GM19035 (cell line): ENCODE measurements around the gene SMARCD2.
"Not testable (repeated sequence)": the region's sequence is repeated elsewhere in the genome, so short reads cannot be mapped to it uniquely, and the experiment has no call there.

Source experiments
- ATAC-seq: cut with Tn5 transposase; IDR thresholded peaks from one replicate; pipeline ENCODE4 v1.9.1; 2021; ENCODE audit not compliant: unreplicated experiment

The SMARCD2 gene

DNA sequence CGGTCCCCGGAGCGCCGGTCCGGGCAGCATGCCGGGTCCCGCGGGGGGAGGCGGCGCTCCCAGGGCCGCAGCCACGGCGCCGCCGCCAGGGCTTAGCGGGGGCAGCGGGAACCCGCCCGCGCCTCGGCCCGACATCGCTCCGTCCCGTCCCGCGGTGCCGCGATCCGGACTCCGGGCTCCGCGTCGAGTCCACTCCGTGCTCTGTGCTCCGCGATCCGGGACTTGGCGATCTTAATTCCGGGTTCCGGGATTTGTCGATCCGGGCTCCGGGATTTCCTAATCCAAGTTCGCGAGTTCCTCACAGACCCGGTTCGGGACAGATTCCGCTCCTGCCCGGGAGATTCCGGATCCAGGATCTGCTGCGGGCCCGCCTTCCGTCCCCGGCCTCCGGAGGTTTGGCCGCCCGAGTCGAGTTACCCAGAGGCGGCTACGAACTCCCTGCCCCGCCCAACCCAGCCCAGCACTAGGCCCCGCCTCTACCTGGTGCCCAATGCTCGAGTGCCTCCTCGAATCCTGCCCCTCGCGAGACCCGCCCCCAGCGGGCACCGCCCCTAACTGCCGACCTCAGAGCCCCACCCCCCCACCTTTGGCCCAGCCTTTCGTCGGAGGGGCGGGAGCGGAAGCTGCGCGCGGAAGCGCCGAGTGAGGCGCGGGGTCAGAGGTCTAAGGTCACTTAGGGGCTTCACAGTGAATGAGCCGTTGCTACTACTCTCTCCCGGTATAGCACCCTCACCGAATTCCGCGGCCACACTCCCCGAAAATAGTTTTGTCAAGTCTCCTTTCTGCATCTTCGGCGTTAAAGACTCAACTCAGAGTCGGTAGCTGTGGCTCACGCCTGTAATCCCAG, at the start of gene SMARCD2:
TSS of gene SMARCD2 (minus strand) at position 146 of the 847 bp plus-strand sequence. CDS start at position 135, 11 bp downstream.
- peak; percentile 81 for ATAC-seq

GRCh38 chr17:63889026-63889848, 46.8 kb upstream of the SMARCD2 start:
- ATAC-seq: not testable (repeated sequence)

GRCh38 chr17:63885119-63885518, 42.6 kb upstream of the SMARCD2 start:
- not testable (repeated sequence) for ATAC-seq

GRCh38 chr17:63882626-63883126, 40.2 kb upstream of the SMARCD2 start:
- ATAC-seq: not testable (repeated sequence)

- no peak for ATAC-seq
Observed at GRCh38 chr17:63881935-63882601, 39.6 kb upstream of the SMARCD2 start, which contains the start of gene GH2. TSS of gene GH2 (minus strand) at chr17:63881944. CDS start at chr17:63881801, 143 bp downstream.

DNA sequence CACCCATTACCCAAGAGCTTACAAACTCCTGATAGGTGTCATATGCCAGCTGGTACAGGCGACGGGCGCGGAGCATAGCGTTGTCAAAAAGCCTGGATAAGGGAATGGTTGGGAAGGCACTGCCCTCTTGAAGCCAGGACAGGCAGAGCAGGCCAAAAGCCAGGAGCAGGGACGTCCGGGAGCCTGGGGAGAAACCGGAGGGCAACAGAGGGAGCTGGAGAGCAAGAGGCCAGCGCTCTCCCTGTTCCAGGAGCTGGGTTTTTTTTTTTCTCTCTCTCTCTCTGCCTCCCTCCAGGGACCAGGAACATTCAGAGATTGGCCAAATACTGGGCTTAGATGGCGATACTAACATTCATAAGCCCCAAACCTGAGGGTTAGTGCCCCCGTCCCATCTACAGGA, 38.9 kb upstream of the SMARCD2 start:
- not testable (repeated sequence) for ATAC-seq

DNA sequence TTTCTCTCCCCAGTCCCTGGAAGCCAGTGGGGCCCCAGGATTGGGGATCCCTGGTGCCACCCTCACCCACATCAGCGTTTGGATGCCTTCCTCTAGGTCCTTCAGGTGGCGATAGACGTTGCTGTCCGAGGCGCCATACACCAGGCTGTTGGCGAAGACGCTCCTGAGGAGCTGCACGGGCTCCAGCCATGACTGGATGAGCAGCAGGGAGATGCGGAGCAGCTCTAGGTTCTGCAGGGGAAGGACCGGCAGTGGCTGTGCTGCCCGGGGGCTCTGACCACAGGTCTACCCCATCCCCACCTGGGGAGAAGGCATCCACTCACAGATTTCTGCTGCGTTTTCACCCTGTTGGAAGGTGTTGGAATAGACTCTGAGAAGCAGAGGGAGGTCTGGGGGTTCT, 38.2 kb upstream of the SMARCD2 start:
- no peak for ATAC-seq

DNA sequence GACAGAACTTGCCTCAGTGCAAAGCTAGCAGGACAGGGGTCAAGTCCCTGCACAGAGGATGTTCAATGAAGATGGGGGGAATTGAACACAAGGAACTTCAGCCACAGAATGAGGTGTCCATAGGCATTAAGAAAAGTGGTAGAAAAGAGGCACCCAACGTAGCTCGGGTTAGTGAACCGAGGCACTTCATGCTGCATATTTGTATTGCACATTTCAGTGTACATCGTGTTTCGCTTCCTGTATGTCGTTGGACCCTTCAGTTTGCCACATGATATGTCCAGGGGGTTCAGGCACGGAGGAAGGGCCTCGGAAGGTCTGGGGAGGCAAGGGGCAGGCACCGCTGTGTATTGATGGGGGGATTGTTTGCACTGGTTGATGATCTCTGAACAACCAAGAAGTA, 35.9 kb upstream of the SMARCD2 start:
- not testable (repeated sequence) for ATAC-seq

- not testable (repeated sequence) for ATAC-seq
Observed at GRCh38 chr17:63874693-63875092, 32.2 kb upstream of the SMARCD2 start.

- ATAC-seq: not testable (repeated sequence)
Observed at GRCh38 chr17:63874061-63874626, 31.7 kb upstream of the SMARCD2 start.

DNA sequence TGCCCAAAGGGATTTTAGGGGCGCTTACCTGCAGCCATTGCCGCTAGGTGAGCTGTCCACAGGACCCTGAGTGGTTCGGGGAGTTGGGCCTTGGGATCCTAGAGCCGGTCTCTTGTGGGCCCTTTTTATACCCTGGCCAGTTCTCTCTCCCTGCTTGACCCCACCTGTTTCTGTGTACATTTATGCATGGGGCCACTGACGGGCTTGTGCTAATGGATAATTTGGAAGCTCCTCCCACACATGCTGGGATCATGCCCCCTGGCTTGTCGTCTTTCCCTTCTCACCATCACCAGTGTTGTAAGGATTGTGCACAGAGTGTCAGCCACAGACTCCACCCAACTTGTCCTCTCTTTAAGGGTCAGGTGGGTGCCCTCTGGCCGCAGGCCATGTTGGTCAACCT, 31.1 kb upstream of the SMARCD2 start, which contains the start of gene CSH2:
TSS of gene CSH2 (minus strand) at position 101 of the 400 bp plus-strand sequence. CDS start at position 38, 63 bp downstream.
- ATAC-seq: not testable (repeated sequence)

DNA sequence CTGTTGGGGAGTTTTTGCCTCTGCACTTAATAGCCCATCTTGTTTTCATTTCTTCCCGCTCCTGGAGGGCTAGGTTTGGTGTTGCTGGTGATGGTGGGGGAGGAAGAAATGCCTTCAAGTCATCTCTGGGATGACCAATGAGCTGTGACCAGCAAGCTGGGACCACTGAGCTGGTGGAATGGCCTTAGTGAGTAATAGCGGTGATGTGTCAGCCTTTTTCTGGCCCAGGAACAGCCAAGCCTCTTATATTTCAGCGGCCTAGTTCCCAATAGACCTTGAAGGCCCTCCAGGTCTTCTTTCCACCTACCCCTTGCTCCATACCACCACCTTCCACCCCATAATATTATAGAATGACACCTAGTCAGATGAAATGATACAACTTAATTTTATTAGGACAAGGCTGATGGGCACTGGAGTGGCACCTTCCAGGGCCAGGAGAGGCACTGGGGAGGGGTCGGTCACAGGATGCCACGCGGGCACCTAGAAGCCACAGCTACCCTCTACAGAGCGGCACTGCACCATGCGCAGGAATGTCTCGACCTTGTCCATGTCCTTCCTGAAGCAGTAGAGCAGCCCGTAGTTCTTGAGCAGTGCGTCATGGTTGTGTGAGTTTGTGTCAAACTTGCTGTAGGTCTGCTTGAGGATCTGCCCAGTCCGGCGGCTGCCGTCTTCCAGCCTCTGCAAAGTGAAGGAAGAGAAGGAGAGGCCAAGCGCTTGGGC, 29.3 kb upstream of the SMARCD2 start:
- ATAC-seq: not testable (repeated sequence)

DNA sequence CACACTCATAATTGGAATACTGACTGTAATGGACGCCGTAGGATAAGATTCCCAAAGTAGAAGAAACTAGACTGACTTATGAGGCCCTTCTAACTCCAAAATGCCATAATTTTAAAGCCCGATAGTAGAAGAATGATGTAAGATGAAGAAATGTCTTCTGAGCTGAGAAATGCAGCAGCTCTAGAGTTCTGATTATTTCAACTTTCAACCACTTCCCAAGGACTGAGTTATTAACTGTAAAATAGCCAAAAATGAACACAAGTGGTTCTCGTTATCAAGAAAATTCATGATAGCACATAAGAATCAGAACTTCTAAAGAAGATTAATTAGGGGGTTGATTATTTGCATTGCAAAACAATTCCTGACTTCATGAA, 27.8 kb upstream of the SMARCD2 start:
- ATAC-seq: not testable (repeated sequence)

- ATAC-seq: not testable (repeated sequence)
Observed at GRCh38 chr17:63869491-63870291, 27.2 kb upstream of the SMARCD2 start.

- not testable (repeated sequence) for ATAC-seq
Observed at GRCh38 chr17:63866625-63867024, 24.1 kb upstream of the SMARCD2 start.

- no peak for ATAC-seq
Observed at GRCh38 chr17:63859257-63859656, 16.8 kb upstream of the SMARCD2 start.

GRCh38 chr17:63856425-63856824, 13.9 kb upstream of the SMARCD2 start:
- not testable (repeated sequence) for ATAC-seq

DNA sequence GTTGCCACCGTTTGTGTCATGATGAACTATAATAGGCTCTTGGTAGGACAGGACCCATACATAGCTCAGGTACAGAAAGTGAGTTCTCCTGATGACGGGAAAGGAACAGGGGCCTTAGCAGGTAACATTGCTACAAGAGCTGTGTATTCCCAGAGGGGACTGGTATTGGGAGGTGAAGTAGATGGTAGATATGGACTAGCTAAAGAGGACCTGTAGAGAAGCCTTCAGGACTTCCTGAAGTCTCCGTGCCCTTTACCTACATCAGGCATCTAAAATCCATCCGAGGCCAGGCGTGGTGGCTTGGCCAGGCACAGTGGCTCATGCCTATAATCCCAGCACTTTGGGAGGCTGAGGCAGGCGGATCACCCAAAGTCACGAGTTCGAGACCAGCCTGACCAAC, 12.7 kb upstream of the SMARCD2 start:
- no peak for ATAC-seq

GRCh38 chr17:63854709-63855108, 12.2 kb upstream of the SMARCD2 start:
- ATAC-seq: no peak
